Dermis microvascular lymphatic vessel endothelial cell (primary cell): ENCODE data around the gene RBCK1. TPM values are rescaled to one million over a fixed set of nuclear protein-coding genes. Genes with fewer than 3 reads are reported as not detected.
A peak's percentile ranks its signal among the peaks of the same experiment; 100 is the strongest.
"Not testable (repeated sequence)": the region's sequence is repeated elsewhere in the genome, so short reads cannot be mapped to it uniquely, and the experiment has no call there.

Experiments used
- DNase-seq, 2 donors: peaks; one replicate each; pipeline versions ENCODE4 v3.0.0 to v3.0.0-alpha.2; 2010; ENCODE audit warnings: low read depth in 2 of 2
- total RNA-seq: library from RNA; depleted of rRNA; stranded (reverse); fragments of >200 nt; gene quantifications from 2 replicates; pipeline ENCODE4 v1.2.1, GENCODE V29; 2014

RBCK1 gene
- total RNA-seq, 1 donor from 2014 or later: 53.7 TPM

GRCh38 chr20:375265-375889 lies 32.7 kb upstream of the RBCK1 start:
- no peak for DNase-seq

GRCh38 chr20:376089-376488 lies 32.0 kb upstream of the RBCK1 start:
- DNase-seq: no peak

GRCh38 chr20:376750-377149 lies 31.3 kb upstream of the RBCK1 start:
- no peak for DNase-seq

- DNase-seq: not testable (repeated sequence)
Observed at GRCh38 chr20:377578-377977, 30.5 kb upstream of the RBCK1 start.

GRCh38 chr20:378961-379336 lies 29.1 kb upstream of the RBCK1 start:
- DNase-seq: no peak

- DNase-seq: peak in 1 of 2 donors; percentile 59
Observed at GRCh38 chr20:380763-381580, 27.1 kb upstream of the RBCK1 start.

GRCh38 chr20:381581-382290 lies 26.4 kb upstream of the RBCK1 start:
- peak; percentile 60 to 80 for DNase-seq

- no peak for DNase-seq
Observed at GRCh38 chr20:382291-383115, 25.6 kb upstream of the RBCK1 start.

- no peak for DNase-seq
Observed at GRCh38 chr20:383889-384288, 24.2 kb upstream of the RBCK1 start.

- no peak for DNase-seq
Observed at GRCh38 chr20:384723-385122, 23.4 kb upstream of the RBCK1 start.

GRCh38 chr20:385448-385847 lies 22.7 kb upstream of the RBCK1 start:
- no peak for DNase-seq

GRCh38 chr20:386634-387033 lies 21.5 kb upstream of the RBCK1 start:
- DNase-seq: not testable (repeated sequence)

- DNase-seq: no peak
Observed at GRCh38 chr20:387520-387919, 20.6 kb upstream of the RBCK1 start.

- DNase-seq: no peak
Observed at GRCh38 chr20:388034-388994, 19.8 kb upstream of the RBCK1 start.

- no peak for DNase-seq
Observed at GRCh38 chr20:389220-389619, 18.9 kb upstream of the RBCK1 start.

GRCh38 chr20:391041-391711 lies 16.9 kb upstream of the RBCK1 start:
- DNase-seq: no peak

GRCh38 chr20:393296-393695 lies 14.8 kb upstream of the RBCK1 start:
- DNase-seq: not testable (repeated sequence)

- DNase-seq: no peak
Observed at GRCh38 chr20:396252-396618, 11.9 kb upstream of the RBCK1 start.

- no peak for DNase-seq
Observed at GRCh38 chr20:396619-397431, 11.3 kb upstream of the RBCK1 start.
